HepG2 (cell line): Measurements from ENCODE around the gene TRRAP. TPM values are rescaled to one million over a fixed set of nuclear protein-coding genes. Genes with fewer than 3 reads are reported as not detected.

Experiments used
- ATAC-seq: fragments of 200-7000 bp; cut with Tn5 transposase; 3 replicates; pipeline ENCODE4 v1.9.1; 2020; ENCODE audit warnings: mild to moderate bottlenecking, moderate library complexity
- BruUV-seq: library from RNA; stranded (reverse); fragments of 400-500 nt; replicated peaks from 2 replicates; lab custom pipeline; 2021; lab: Mats Ljungman, UMichigan
- CTCF ChIA-PET: fragments of 300-600 bp; formaldehyde crosslinking; extraction: SDS; loops from one replicate; lab custom pipeline; 2021; ENCODE audit warnings: low total read pairs, inconsistent platforms, low intra/inter-chr PET ratio; lab: Yijun Ruan, JAX
- POLR2A ChIA-PET: fragments of 350-600 bp; sonication (Branson Sonifier 250); formaldehyde crosslinking; loops from one replicate; lab custom pipeline; 2020; ENCODE audit warnings: antibody characterized with exemption, inconsistent platforms; lab: Yijun Ruan, JAX
- DNase-seq: peaks from one replicate; pipeline ENCODE4 v3.0.0-alpha.2; 2015; ENCODE audit warnings: low spot score
- FAIRE-seq: peaks from 3 replicates; lab custom pipeline; 2011; peaks lifted over from hg19 to GRCh38; lab: Jason Lieb, UNC
- H2AFZ ChIP-seq: one replicate; pipeline ENCODE4 v1.6.1; 2011; ENCODE audit warnings: low read length, inconsistent platforms
- H3K27ac ChIP-seq: fragments of 300-600 bp; 3 replicates; pipeline ENCODE4 v1.8.0; 2011; ENCODE audit warnings: mixed run types, mild to moderate bottlenecking, mixed read lengths, low read length, inconsistent platforms; ENCODE audit not compliant: insufficient read depth; ENCODE audit errors: extremely low read length
- H3K27me3 ChIP-seq, 2 experiments: fragments of 200-600 bp in 1 of 2; 2 replicates in 1 of 2; 3 replicates in 1 of 2; pipeline versions ENCODE4 v1.6.0 to v1.8.0; 2011; ENCODE audit warnings: low read length in 2 of 2, mild to moderate bottlenecking in 2 of 2, moderate library complexity in 2 of 2, inconsistent platforms in 1 of 2; ENCODE audit not compliant: insufficient read depth in 2 of 2, control insufficient read depth in 1 of 2
- H3K36me3 ChIP-seq, 2 experiments: fragments of 200-600 bp in 1 of 2; replicated peaks in 1 of 2; 2 replicates in 1 of 2; 3 replicates in 1 of 2; pipeline versions ENCODE4 v1.5.1 to v1.8.0; 2011; ENCODE audit warnings: low read length in 2 of 2, inconsistent platforms in 1 of 2; ENCODE audit not compliant: insufficient read depth in 2 of 2, control insufficient read depth in 1 of 2
- H3K4me1 ChIP-seq: 2 replicates; pipeline ENCODE4 v1.5.1; 2012; ENCODE audit warnings: low read length, inconsistent platforms; ENCODE audit not compliant: insufficient read depth
- H3K4me2 ChIP-seq: 2 replicates; pipeline ENCODE4 v1.6.0; 2011; ENCODE audit warnings: low read depth, low read length, inconsistent platforms
- H3K4me3 ChIP-seq, 3 experiments: fragments of 200-600 bp in 1 of 3; sonication (generic), shearing (Covaris generic) in 1 of 3; replicated peaks in 1 of 3; 2 replicates each; pipeline ENCODE4 v1.5.1; 2011 to 2016; ENCODE audit warnings: low read length in 3 of 3, inconsistent platforms in 2 of 3, low read depth in 2 of 3, mild to moderate bottlenecking in 2 of 3, control low read depth in 1 of 3, mixed read lengths in 1 of 3; ENCODE audit not compliant: insufficient read depth in 1 of 3
- H3K79me2 ChIP-seq: one replicate; pipeline ENCODE4 v1.6.1; 2011; ENCODE audit warnings: low read length, inconsistent platforms; ENCODE audit not compliant: insufficient read depth
- H3K9ac ChIP-seq: 2 replicates; pipeline ENCODE4 v1.6.0; 2011; ENCODE audit warnings: mild to moderate bottlenecking, low read depth, low read length, inconsistent platforms; ENCODE audit not compliant: insufficient read depth
- H3K9me3 ChIP-seq: 2 replicates; pipeline ENCODE4 v1.5.1; 2012; ENCODE audit warnings: mild to moderate bottlenecking, low read length
- H4K20me1 ChIP-seq: 2 replicates; pipeline ENCODE4 v1.6.0; 2011; ENCODE audit warnings: inconsistent platforms, mild to moderate bottlenecking, low read length, moderate library complexity; ENCODE audit not compliant: insufficient read depth
- DPF2 ChIP-seq: sonication (generic); formaldehyde crosslinking; IDR thresholded peaks from 2 replicates; pipeline ENCODE4 v1.4.0; 2020; ENCODE audit warnings: mild to moderate bottlenecking, low read depth, missing genetic modification reagents, borderline replicate concordance
- EEA1 ChIP-seq: sonication (generic); formaldehyde crosslinking; IDR thresholded peaks from 2 replicates; pipeline ENCODE4 v1.5.1; 2020; ENCODE audit warnings: mild to moderate bottlenecking, missing genetic modification reagents, borderline replicate concordance
- FOSL2 ChIP-seq: sonication (generic); formaldehyde crosslinking; IDR thresholded peaks from 2 replicates; pipeline ENCODE4 v1.4.0; 2020; ENCODE audit warnings: missing genetic modification reagents
- SNAPC2 ChIP-seq: sonication (generic); formaldehyde crosslinking; IDR thresholded peaks from 2 replicates; pipeline ENCODE4 v1.8.1; 2022; ENCODE audit warnings: mild to moderate bottlenecking, missing genetic modification reagents
- SRSF9 ChIP-seq: fragments of 200-400 bp; formaldehyde crosslinking; IDR thresholded peaks from 2 replicates; pipeline ENCODE4 v1.6.1; 2018; ENCODE audit warnings: borderline replicate concordance, mild to moderate bottlenecking, low read depth, low read length; ENCODE audit not compliant: insufficient read depth, poor library complexity, severe bottlenecking
- TBX3 ChIP-seq: fragments of 450-650 bp; IDR thresholded peaks from 2 replicates; pipeline ENCODE4 v1.6.1; 2017; ENCODE audit warnings: antibody characterized with exemption, mild to moderate bottlenecking, inconsistent platforms, borderline replicate concordance
- ZNF331 ChIP-seq: sonication (generic); formaldehyde crosslinking; IDR thresholded peaks from 2 replicates; pipeline ENCODE4 v1.4.0; 2020; ENCODE audit warnings: missing genetic modification reagents
- WGBS: methylation state at CpG from one replicate; pipeline ENCODE4 v1.1.6; 2017; ENCODE audit warnings: low lambda C conversion rate; 5-methylcytosine and 5-hydroxymethylcytosine counted together
- in situ Hi-C: cut with HindIII; loops from 2 replicates; pipeline ENCODE4 v1.10.0; 2017; ENCODE audit warnings: low pct_unique_long_range_greater_than_20kb; ENCODE audit not compliant: extremely low pct_ligation_motif_present
- intact Hi-C: fragments of 100-400 bp; cut with micrococcal nuclease; formaldehyde crosslinking; loops from one replicate; pipeline ENCODE4 v1.10.0; 2022; ENCODE audit not compliant: unreplicated experiment
- polyA plus RNA-seq, 8 experiments: library from polyadenylated mRNA; depleted of rRNA in 3 of 8; stranded (reverse) in 7 of 8; unstranded in 1 of 8; fragments of >200 nt; fragmentation: Illumina TruSeq in 4 of 8; extraction: Trizol in 4 of 8; gene quantifications; 2 replicates each; pipeline versions ENCODE4 v1.2.1 to v1.2.3, GENCODE V29; 2011 to 2016; ENCODE audit warnings: low read depth in 4 of 8, missing spikeins in 1 of 8, mixed read lengths in 1 of 8; ENCODE audit not compliant: insufficient read depth in 1 of 8
- total RNA-seq, 5 experiments: library from RNA; depleted of rRNA; stranded (reverse); fragments of >200 nt; fragmentation: Illumina TruSeq; extraction: Trizol; gene quantifications; 2 replicates each; pipeline ENCODE4 v1.2.3, GENCODE V29; 2016; ENCODE audit warnings: low read depth in 1 of 5
- TF ChIP-seq, protein P1 (sequence below): sonication (generic); formaldehyde crosslinking; IDR thresholded peaks from 2 replicates; pipeline ENCODE4 v1.8.0; 2022; ENCODE audit warnings: missing genetic modification reagents, mild to moderate bottlenecking, inconsistent platforms, borderline replicate concordance
- TF ChIP-seq, protein P2 (sequence below): sonication (generic); formaldehyde crosslinking; IDR thresholded peaks from 2 replicates; pipeline ENCODE4 v1.4.0; 2020; ENCODE audit warnings: missing genetic modification reagents, borderline replicate concordance

The TRRAP gene
- total and polyA plus RNA-seq, 2 of the 13 experiments (the other 11 are each of a cell fraction or from before 2014, with no cell fraction given), result 8.6 to 10.5 TPM

DNA sequence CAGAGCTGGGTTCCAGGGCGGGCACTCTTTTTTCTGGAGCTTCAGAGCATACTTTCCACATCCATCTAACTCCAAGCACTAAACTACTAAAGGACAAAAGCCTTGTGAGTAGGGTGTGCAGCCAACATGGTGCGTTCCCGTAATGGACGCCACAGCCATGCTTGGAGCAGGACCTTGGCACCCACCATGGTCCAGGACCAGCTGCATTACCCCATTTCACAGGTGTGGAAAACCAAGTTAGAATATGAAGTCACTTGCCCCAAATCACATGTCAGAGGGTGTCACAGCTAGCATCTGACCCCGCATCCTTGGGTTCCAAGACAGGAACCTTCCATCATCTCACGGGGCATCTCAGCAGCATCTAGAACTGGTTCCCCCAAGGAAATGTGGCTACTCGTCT is 153.2 kb downstream of the TRRAP start:
- no peak for FAIRE-seq
- Histone ChIP-seq H3K27me3 (no peaks in the 10 kb centered on the region), H3K4me1 (no peaks in the 10 kb centered on the region), H4K20me1 (no peaks in the 10 kb centered on the region), H2AFZ (no peak overlapping the region), H3K9me3 (no peaks in the 10 kb centered on the region), H3K36me3 (peaks cover 34 to 72% of the 10 kb centered on the region in 2 experiments), H3K4me2 (no peak overlapping the region)
- ChIA-PET POLR2A (no interaction called here), CTCF (no interaction called here)
- no peak for DNase-seq
- intact Hi-C loops, result no loop called here
- ATAC-seq, result no peak
- no peak for TF ChIP-seq ZNF331
- TF ChIP-seq SRSF9, result no peak
- no peak for TF ChIP-seq EEA1
- TF ChIP-seq SNAPC2 (CRISPR knock-in tag), result no peak
- TF ChIP-seq DPF2, result no peak
- TF ChIP-seq TBX3, result no peak
- no peak for TF ChIP-seq FOSL2 (CRISPR knock-in tag)
- TF ChIP-seq, protein P1, sequence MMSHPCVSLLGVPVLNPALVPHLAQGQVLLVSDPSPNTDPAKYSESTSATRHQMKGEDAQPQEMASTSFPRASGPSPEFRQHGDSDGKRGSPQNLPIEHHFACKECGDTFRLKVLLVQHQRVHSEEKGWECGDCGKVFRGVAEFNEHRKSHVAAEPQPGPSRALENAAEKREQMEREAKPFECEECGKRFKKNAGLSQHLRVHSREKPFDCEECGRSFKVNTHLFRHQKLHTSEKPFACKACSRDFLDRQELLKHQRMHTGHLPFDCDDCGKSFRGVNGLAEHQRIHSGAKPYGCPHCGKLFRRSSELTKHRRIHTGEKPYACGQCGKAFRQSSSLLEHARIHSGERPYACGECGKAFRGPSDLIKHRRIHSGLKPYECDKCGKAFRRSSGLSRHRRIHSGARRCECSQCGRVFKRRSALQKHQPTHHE (CRISPR knock-in tag), result no peak
- TF ChIP-seq, protein P2, sequence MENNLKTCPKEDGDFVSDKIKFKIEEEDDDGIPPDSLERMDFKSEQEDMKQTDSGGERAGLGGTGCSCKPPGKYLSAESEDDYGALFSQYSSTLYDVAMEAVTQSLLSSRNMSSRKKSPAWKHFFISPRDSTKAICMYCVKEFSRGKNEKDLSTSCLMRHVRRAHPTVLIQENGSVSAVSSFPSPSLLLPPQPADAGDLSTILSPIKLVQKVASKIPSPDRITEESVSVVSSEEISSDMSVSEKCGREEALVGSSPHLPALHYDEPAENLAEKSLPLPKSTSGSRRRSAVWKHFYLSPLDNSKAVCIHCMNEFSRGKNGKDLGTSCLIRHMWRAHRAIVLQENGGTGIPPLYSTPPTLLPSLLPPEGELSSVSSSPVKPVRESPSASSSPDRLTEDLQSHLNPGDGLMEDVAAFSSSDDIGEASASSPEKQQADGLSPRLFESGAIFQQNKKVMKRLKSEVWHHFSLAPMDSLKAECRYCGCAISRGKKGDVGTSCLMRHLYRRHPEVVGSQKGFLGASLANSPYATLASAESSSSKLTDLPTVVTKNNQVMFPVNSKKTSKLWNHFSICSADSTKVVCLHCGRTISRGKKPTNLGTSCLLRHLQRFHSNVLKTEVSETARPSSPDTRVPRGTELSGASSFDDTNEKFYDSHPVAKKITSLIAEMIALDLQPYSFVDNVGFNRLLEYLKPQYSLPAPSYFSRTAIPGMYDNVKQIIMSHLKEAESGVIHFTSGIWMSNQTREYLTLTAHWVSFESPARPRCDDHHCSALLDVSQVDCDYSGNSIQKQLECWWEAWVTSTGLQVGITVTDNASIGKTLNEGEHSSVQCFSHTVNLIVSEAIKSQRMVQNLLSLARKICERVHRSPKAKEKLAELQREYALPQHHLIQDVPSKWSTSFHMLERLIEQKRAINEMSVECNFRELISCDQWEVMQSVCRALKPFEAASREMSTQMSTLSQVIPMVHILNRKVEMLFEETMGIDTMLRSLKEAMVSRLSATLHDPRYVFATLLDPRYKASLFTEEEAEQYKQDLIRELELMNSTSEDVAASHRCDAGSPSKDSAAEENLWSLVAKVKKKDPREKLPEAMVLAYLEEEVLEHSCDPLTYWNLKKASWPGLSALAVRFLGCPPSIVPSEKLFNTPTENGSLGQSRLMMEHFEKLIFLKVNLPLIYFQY (CRISPR knock-in tag), result no peak
- TF ChIP-seq, all 625 proteins: peak for 0
- no TSS peak for BruUV-seq
- in situ Hi-C loops, result no loop called here
- Histone ChIP-seq H3K9ac (no peak overlapping the region), H3K27ac (no peak overlapping the region), H3K4me3 (no peak overlapping the region), H3K79me2 (no peaks in the 10 kb centered on the region)
- 90% methylated on average over 7 of the region's 7 CpGs for WGBS
